HG03439 (cell line): ENCODE data around the gene CARD11.

ENCODE experiments used
- ATAC-seq: cut with Tn5 transposase; IDR thresholded peaks from one replicate; pipeline ENCODE4 v1.9.1; 2021; ENCODE audit warnings: mild to moderate bottlenecking, moderate library complexity; ENCODE audit not compliant: unreplicated experiment

Gene CARD11

GRCh38 chr7:2912684-2913439, 130.8 kb downstream of the CARD11 start:
- ATAC-seq: no peak

GRCh38 chr7:2911466-2911865, 132.2 kb downstream of the CARD11 start:
- ATAC-seq: no peak

- ATAC-seq: no peak
Observed at GRCh38 chr7:2909471-2910039, 134.1 kb downstream of the CARD11 start.

- no peak for ATAC-seq
Observed at GRCh38 chr7:2909043-2909442, 134.6 kb downstream of the CARD11 start.

GRCh38 chr7:2908103-2908683, 135.5 kb downstream of the CARD11 start:
- no peak for ATAC-seq

- ATAC-seq: no peak
Observed at GRCh38 chr7:2906197-2906931, 137.3 kb downstream of the CARD11 start.

GRCh38 chr7:2905500-2905899, 138.2 kb downstream of the CARD11 start:
- ATAC-seq: no peak

- no peak for ATAC-seq
Observed at GRCh38 chr7:2905027-2905426, 138.6 kb downstream of the CARD11 start.

GRCh38 chr7:2904202-2904601, 139.5 kb downstream of the CARD11 start:
- no peak for ATAC-seq

GRCh38 chr7:2903682-2904162, 139.9 kb downstream of the CARD11 start:
- ATAC-seq: no peak

GRCh38 chr7:2897023-2897422, 146.6 kb downstream of the CARD11 start:
- ATAC-seq: no peak

GRCh38 chr7:2896131-2896530, 147.5 kb downstream of the CARD11 start:
- ATAC-seq: no peak

- ATAC-seq: peak; percentile 67
Observed at GRCh38 chr7:2894118-2894940, 149.3 kb downstream of the CARD11 start.

- ATAC-seq: no peak
Observed at GRCh38 chr7:2893411-2893861, 150.2 kb downstream of the CARD11 start.

GRCh38 chr7:2892549-2892948, 151.1 kb downstream of the CARD11 start:
- ATAC-seq: no peak

GRCh38 chr7:2887816-2888215, 155.9 kb downstream of the CARD11 start:
- ATAC-seq: no peak

GRCh38 chr7:2886900-2887299, 156.8 kb downstream of the CARD11 start:
- no peak for ATAC-seq

- no peak for ATAC-seq
Observed at GRCh38 chr7:2886391-2886790, 157.3 kb downstream of the CARD11 start.

GRCh38 chr7:2884161-2884560, 159.5 kb downstream of the CARD11 start:
- no peak for ATAC-seq

- ATAC-seq: no peak
Observed at GRCh38 chr7:2883101-2883500, 160.6 kb downstream of the CARD11 start.

GRCh38 chr7:2882111-2882510, 161.6 kb downstream of the CARD11 start:
- no peak for ATAC-seq
